T-helper 2 cell treated with Interferon-gamma antibody and Interleukin-4, amounts not matched to agents 100 ng/mL and 5 ng/mL, for 36 hours (primary cell): ENCODE measurements around the gene LORICRIN. TPM values are rescaled to one million over a fixed set of nuclear protein-coding genes. Genes with fewer than 3 reads are reported as not detected.

ENCODE experiments used
- intact Hi-C: fragments of 100-400 bp; cut with micrococcal nuclease; formaldehyde crosslinking; loops from one replicate; pipeline ENCODE4 v1.15.1; 2023
- total RNA-seq: library from RNA; stranded (reverse); gene quantifications from 2 replicates; pipeline ENCODE4 v1.2.3, GENCODE V29; 2022

Gene LORICRIN
- total RNA-seq, 1 donor from 2014 or later = not detected

DNA sequence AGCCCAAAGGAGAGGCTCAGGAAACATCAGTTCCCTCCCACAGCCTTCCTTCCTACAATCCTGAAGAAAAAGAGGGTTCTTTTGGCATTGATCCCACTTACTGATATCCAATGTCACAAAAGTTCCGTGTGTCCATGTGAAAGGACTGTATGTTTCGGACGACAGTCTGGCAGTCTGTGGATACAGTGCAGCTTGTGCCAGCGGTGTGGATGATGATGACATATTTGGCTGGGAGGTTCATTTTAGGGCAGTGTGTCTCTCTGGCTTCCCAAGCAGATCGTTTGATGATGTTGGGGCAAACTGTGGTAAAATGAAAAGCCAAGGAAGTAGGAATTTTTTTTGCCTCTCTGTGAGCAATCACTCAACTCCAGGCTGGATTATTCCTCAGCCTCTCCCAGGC is 42.8 kb downstream of the LORICRIN start:
- intact Hi-C loops = no loop called here

DNA sequence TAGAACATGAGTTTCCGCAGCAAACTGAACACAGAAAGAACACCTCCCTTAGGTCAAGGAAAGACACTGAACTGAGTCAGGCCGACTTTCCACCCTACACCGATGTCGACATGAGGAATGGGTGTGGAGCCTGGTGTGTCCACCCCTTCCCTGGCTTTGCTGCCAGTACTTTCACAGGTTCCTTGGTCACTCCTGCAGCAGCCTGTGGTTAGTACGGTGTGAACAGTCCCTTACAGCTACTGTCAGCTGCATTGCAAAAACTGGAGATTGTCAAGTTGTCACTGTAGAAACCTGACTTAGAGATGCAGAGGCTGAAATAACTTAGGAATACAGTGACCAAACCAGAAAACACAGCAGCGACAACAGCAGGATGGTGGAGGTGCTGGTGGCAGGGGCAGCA is 46.2 kb downstream of the LORICRIN start:
- intact Hi-C loops = no loop called here

DNA sequence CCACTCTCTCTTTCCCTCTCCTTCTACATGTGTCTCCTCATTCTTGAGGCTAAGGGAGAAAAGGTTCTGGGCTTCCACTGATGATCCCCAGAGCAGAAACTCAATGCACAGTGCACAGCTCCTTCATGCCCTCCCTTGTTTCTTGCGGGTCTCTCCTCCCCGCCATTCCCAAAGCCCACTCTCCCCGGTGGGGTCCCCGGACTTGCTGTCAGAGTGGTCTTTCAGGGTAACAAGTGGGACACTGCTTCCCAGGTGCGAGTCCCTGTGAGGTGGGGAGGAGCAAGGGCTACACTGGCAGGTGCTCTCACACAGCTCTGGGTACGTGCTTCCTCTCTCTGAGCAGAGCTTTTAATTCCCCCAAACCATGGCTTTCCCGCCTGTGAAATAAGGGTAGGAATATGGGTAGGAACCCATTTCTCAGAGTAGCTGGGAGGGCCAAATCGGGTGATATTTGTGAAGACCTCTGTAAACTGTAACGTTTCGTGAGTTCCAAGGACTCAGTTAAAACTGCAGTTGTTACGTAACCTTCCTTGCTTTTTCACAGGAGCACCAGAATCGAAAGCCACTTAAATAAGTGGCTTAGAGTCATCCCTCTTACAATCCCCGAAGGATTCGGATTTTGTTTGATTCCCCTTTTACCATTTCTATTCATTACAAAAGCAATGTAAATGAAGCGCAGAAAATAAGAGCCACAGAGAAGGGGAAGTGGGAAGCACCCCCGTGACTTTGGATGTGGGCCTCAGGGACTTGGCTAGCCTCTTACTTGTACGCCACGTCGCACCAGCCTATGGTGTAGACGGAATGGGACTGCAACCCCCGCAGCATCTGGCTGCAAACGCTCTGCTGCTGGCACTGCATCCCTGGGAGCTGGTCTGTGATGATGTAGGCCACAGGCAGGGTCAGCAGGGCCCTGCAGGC is 47.1 kb downstream of the LORICRIN start:
- intact Hi-C loops = no loop called here

- intact Hi-C loops = no loop called here
These were observed 47.7 kb downstream of the LORICRIN start for GRCh38 chr1:153307221-153307600.

DNA sequence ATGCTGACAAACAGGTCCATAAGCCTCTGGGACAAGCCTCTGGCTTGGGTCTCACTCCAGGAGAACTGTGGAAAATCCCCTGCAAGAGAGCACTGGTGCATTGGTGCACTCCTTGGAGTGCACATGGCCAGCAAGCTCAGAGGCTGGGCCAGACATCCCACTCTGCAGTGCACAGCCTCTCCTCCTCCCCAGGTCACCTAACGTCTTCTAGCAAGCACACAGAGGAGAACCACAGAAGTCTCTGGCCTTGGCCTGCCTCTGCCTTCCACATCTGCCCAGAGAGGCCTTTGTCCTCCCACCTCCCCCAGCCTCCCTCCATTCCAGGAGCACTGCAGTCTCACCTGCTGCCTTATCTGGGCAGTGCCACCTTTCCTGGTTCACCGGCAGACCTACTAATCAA is 49.1 kb downstream of the LORICRIN start:
- intact Hi-C loops = no loop called here

DNA sequence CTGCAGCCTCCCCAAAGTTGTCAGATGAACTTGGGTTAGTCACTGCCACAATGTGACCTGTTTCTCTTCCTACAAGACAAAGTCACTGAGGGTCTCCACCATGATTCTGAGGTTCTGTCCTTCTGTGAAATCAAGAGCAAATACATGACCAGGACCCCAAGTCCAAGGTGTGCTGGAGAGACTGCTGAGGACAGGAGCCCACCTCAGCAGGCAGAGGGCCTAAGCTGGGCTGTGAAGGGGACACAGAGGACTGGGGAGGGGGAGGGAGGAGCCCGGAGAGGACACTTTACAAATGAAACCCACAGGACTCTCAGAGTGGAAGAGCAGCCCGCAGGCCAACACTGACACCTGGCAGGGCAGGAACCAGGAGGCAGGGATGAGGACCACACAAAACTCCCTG is 50.0 kb downstream of the LORICRIN start:
- intact Hi-C loops = no loop called here

DNA sequence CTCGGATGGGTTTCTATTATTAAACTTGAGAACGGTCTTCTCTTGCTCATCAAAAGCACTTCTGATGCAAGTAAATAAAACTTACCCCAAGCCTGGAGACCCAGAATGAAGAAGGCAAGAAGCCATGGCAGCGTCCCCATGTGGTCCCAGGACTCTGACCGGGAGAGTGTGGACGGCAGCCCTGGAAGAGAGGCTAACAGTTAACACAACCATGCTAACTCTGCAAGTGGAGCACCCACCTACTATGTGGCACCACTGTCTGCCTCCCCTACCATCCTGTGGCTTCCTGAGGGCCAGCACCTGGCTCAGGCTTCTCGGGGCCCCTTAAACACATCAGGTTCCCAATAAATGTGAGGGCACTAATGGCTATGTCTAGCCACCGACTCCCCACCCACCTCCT is 51.0 kb downstream of the LORICRIN start:
- intact Hi-C loops = no loop called here

Other genes starting within 250 kb of the LORICRIN start
- gene SPRR1B, start 228.5 kb upstream of the LORICRIN start, total RNA-seq = not detected in 2 replicates
- not detected in 2 replicates for gene SPRR2D, start 218.6 kb upstream of the LORICRIN start, total RNA-seq
- gene SPRR2A, start 202.2 kb upstream of the LORICRIN start, total RNA-seq = not detected in 2 replicates
- not detected in 2 replicates for gene SPRR2B, start 188.1 kb upstream of the LORICRIN start, total RNA-seq
- not detected in 2 replicates for gene SPRR2E, start 165.2 kb upstream of the LORICRIN start, total RNA-seq
- gene SPRR2F, start 146.2 kb upstream of the LORICRIN start, total RNA-seq = not detected in 2 replicates
- gene SPRR2G, start 108.8 kb upstream of the LORICRIN start, total RNA-seq = not detected in 2 replicates
- not detected in 2 replicates for gene LELP1, start 56.3 kb upstream of the LORICRIN start, total RNA-seq
- gene PRR9, start 42.1 kb upstream of the LORICRIN start, total RNA-seq = not detected in 2 replicates
- gene PGLYRP3, start 53.3 kb downstream of the LORICRIN start, total RNA-seq = not detected in 2 replicates
- not detected in 2 replicates for gene PGLYRP4, start 89.2 kb downstream of the LORICRIN start, total RNA-seq
- gene S100A9, start 98.2 kb downstream of the LORICRIN start, total RNA-seq = not detected in 2 replicates
- not detected in 2 replicates for gene S100A12, start 115.9 kb downstream of the LORICRIN start, total RNA-seq
- gene S100A8, start 131.4 kb downstream of the LORICRIN start, total RNA-seq = not detected in 2 replicates
- gene S100A7A, start 156.8 kb downstream of the LORICRIN start, total RNA-seq = not detected in 2 replicates
- not detected in 2 replicates for gene S100A7, start 201.0 kb downstream of the LORICRIN start, total RNA-seq